Body of pancreas (tissue), 4 donors: ENCODE data around the gene DPYSL4.
"Not testable (repeated sequence)": the region's sequence is repeated elsewhere in the genome, so short reads cannot be mapped to it uniquely, and the experiment has no call there.

ENCODE experiments used
- CTCF ChIP-seq, 7 experiments: fragments of 450-650 bp in 4 of 7; fragments of 200-600 bp in 3 of 7; sonication (generic) in 3 of 7; IDR thresholded peaks; one replicate each; pipeline ENCODE4 v1.5.1; 2016 to 2019; ENCODE audit warnings: antibody characterized with exemption in 7 of 7
- POLR2A ChIP-seq, 3 donors: fragments of 450-650 bp; IDR thresholded peaks; one replicate each; pipeline ENCODE4 v1.6.1; 2016; ENCODE audit warnings: antibody characterized with exemption in 3 of 3, mild to moderate bottlenecking in 2 of 3

- TF ChIP-seq CTCF, POLR2A (IDR thresholded peaks at IDR 0.05): not testable (repeated sequence)
Observed at GRCh38 chr10:132216441-132216840, 29.7 kb downstream of the DPYSL4 start.
